ENCODE results near the gene ANO10.

ANO10 gene

GRCh38 chr3:43587303-43587702 lies 34.5 kb downstream of the ANO10 start:
- no peak overlapping the region for H3K27ac ChIP-seq (ENCODE audit: poor library complexity, severe bottlenecking)
- H3K27me3 ChIP-seq (ENCODE audit: insufficient read depth, poor library complexity, severe bottlenecking), result no peaks in the 10 kb centered on the region
- TF ChIP-seq CTCF (IDR thresholded peaks at IDR 0.05; ENCODE audit: poor library complexity, severe bottlenecking), result no peak
- H3K9me3 ChIP-seq (ENCODE audit: severe bottlenecking), result no peaks in the 10 kb centered on the region
- DNase-seq (ENCODE audit: low spot score) (no peak), ATAC-seq (ENCODE audit: low read depth) (no peak)
- H3K4me1 ChIP-seq (ENCODE audit: insufficient read depth, poor library complexity, severe bottlenecking), result no peaks in the 10 kb centered on the region
- H3K36me3 ChIP-seq (ENCODE audit: low read depth), result peaks cover 3% of the 10 kb centered on the region
- no peak overlapping the region for H3K4me3 ChIP-seq (ENCODE audit: severe bottlenecking)

DNA sequence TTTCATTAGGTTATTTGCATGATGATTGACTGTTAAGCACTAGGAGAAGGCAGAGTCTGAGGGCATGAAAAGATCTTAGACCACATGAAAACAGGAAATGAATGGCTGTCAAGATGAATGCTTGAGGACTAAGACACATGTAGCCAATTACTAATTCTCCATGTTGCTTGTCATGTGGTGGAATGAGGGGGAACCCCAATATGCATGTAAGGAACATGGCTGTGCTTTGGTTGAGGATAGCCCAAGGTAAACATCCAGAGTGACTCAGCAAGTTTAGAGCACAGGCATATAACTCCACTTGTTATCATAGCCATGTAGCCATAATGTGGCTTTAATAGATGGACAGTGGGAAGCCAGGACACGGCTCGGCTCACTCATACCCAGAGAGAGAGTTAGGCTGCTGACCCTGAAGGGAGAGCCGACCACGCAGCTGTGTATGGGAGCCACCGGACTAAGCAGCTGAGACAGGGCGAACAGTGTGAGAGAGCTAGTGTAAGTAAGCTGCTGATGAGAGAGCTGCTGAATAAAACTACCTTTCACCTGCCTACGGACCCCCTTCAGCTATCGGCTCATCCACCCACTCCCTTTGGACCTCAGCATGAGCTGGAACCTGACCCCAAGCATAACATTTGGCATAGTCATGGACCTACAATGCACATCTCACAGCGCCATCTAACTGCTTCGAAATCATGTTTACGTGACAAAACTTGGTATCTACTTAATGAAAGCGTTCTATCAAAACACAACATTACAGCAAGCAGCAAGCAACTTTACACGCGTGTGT lies 37.6 kb downstream of the ANO10 start:
- H3K27me3 ChIP-seq (ENCODE audit: insufficient read depth, poor library complexity, severe bottlenecking), result no peaks in the 10 kb centered on the region
- DNase-seq (ENCODE audit: low spot score) (no peak), ATAC-seq (ENCODE audit: low read depth) (no peak)
- no peaks in the 10 kb centered on the region for H3K9me3 ChIP-seq (ENCODE audit: severe bottlenecking)
- H3K4me3 ChIP-seq (ENCODE audit: severe bottlenecking), result no peak overlapping the region
- no peaks in the 10 kb centered on the region for H3K4me1 ChIP-seq (ENCODE audit: insufficient read depth, poor library complexity, severe bottlenecking)
- H3K27ac ChIP-seq (ENCODE audit: poor library complexity, severe bottlenecking), result no peak overlapping the region
- TF ChIP-seq CTCF (IDR thresholded peaks at IDR 0.05; ENCODE audit: poor library complexity, severe bottlenecking), result no peak
- H3K36me3 ChIP-seq (ENCODE audit: low read depth), result peaks cover 3% of the 10 kb centered on the region

- no peak overlapping the region for H3K27ac ChIP-seq (ENCODE audit: poor library complexity, severe bottlenecking)
- H3K36me3 ChIP-seq (ENCODE audit: low read depth), result peaks cover 3% of the 10 kb centered on the region; the same call in 1 of the 2 replicates
- DNase-seq (ENCODE audit: low spot score) (no peak), ATAC-seq (ENCODE audit: low read depth) (no peak)
- TF ChIP-seq CTCF (IDR thresholded peaks at IDR 0.05; ENCODE audit: poor library complexity, severe bottlenecking), result no peak
- no peak overlapping the region for H3K4me3 ChIP-seq (ENCODE audit: severe bottlenecking)
- no peaks in the 10 kb centered on the region for H3K9me3 ChIP-seq (ENCODE audit: severe bottlenecking)
- no peaks in the 10 kb centered on the region for H3K27me3 ChIP-seq (ENCODE audit: insufficient read depth, poor library complexity, severe bottlenecking)
- H3K4me1 ChIP-seq (ENCODE audit: insufficient read depth, poor library complexity, severe bottlenecking), result no peaks in the 10 kb centered on the region
These were observed 38.3 kb downstream of the ANO10 start for GRCh38 chr3:43583481-43583880.

DNA sequence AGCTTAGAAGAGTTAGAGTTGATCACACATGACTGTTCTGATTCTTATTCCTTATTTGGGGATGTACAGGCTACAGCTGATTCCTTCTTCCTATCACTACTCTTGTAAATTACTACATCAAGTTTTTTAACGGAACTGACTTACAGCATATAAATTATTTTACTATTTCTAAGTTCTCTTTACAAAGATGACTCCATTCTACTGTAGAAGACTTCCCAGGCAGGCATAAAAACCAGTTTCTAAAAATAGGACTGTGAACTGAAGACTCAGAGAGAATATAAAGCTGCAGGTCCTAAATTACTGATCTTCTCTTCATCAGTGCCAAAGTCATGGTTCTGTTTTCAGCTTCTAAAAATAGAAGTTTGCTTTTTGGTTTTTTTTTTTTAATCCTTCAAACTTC lies 38.9 kb downstream of the ANO10 start:
- DNase-seq (ENCODE audit: low spot score), result no peak
- H3K27me3 ChIP-seq (ENCODE audit: insufficient read depth, poor library complexity, severe bottlenecking), result no peaks in the 10 kb centered on the region
- H3K9me3 ChIP-seq (ENCODE audit: severe bottlenecking), result no peaks in the 10 kb centered on the region
- H3K4me3 ChIP-seq (ENCODE audit: severe bottlenecking), result no peak overlapping the region
- no peaks in the 10 kb centered on the region for H3K4me1 ChIP-seq (ENCODE audit: insufficient read depth, poor library complexity, severe bottlenecking)
- no peak overlapping the region for H3K27ac ChIP-seq (ENCODE audit: poor library complexity, severe bottlenecking)
- no peak for TF ChIP-seq CTCF (IDR thresholded peaks at IDR 0.05; ENCODE audit: poor library complexity, severe bottlenecking)
- no peak for ATAC-seq (ENCODE audit: low read depth)
- no peaks in the 10 kb centered on the region; the same call in 1 of the 2 replicates for H3K36me3 ChIP-seq (ENCODE audit: low read depth)

GRCh38 chr3:43581343-43581742 lies 40.5 kb downstream of the ANO10 start:
- H3K27ac ChIP-seq (ENCODE audit: poor library complexity, severe bottlenecking), result no peak overlapping the region
- no peak for DNase-seq (ENCODE audit: low spot score)
- no peak for TF ChIP-seq CTCF (IDR thresholded peaks at IDR 0.05; ENCODE audit: poor library complexity, severe bottlenecking)
- no peaks in the 10 kb centered on the region for H3K9me3 ChIP-seq (ENCODE audit: severe bottlenecking)
- no peak for ATAC-seq (ENCODE audit: low read depth)
- no peaks in the 10 kb centered on the region for H3K4me1 ChIP-seq (ENCODE audit: insufficient read depth, poor library complexity, severe bottlenecking)
- no peaks in the 10 kb centered on the region for H3K27me3 ChIP-seq (ENCODE audit: insufficient read depth, poor library complexity, severe bottlenecking)
- H3K36me3 ChIP-seq (ENCODE audit: low read depth), result peaks cover 3% of the 10 kb centered on the region; the same call in 1 of the 2 replicates
- H3K4me3 ChIP-seq (ENCODE audit: severe bottlenecking), result no peak overlapping the region

All from RWPE2 (cell line).